GM19240 (cell line): ENCODE results near the gene CTNNA3.

Source experiments
- DNase-seq: peaks from one replicate; pipeline ENCODE4 v3.0.0; 2011; ENCODE audit warnings: low spot score; ENCODE audit not compliant: insufficient read length

The CTNNA3 gene

GRCh38 chr10:66673071-66673470, 1022.9 kb downstream of the CTNNA3 start:
- no peak for DNase-seq

- no peak for DNase-seq
These were observed 1024.4 kb downstream of the CTNNA3 start for GRCh38 chr10:66671562-66671961.

GRCh38 chr10:66671064-66671463, 1024.9 kb downstream of the CTNNA3 start:
- no peak for DNase-seq

- no peak for DNase-seq
These were observed 1039.5 kb downstream of the CTNNA3 start for GRCh38 chr10:66656499-66656898.

GRCh38 chr10:66654861-66655260, 1041.1 kb downstream of the CTNNA3 start:
- no peak for DNase-seq

GRCh38 chr10:66651308-66652082, 1044.5 kb downstream of the CTNNA3 start:
- no peak for DNase-seq

GRCh38 chr10:66649626-66650025, 1046.4 kb downstream of the CTNNA3 start:
- no peak for DNase-seq

GRCh38 chr10:66642217-66642616, 1053.8 kb downstream of the CTNNA3 start:
- DNase-seq, result no peak

GRCh38 chr10:66639371-66639770, 1056.6 kb downstream of the CTNNA3 start:
- DNase-seq, result no peak

- no peak for DNase-seq
These were observed 1058.5 kb downstream of the CTNNA3 start for GRCh38 chr10:66637273-66638036.

- no peak for DNase-seq
These were observed 1066.0 kb downstream of the CTNNA3 start for GRCh38 chr10:66629996-66630395.

- DNase-seq, result no peak
These were observed 1068.8 kb downstream of the CTNNA3 start for GRCh38 chr10:66627156-66627555.

- no peak for DNase-seq
These were observed 1070.0 kb downstream of the CTNNA3 start for GRCh38 chr10:66625709-66626590.

GRCh38 chr10:66622050-66622449, 1073.9 kb downstream of the CTNNA3 start:
- DNase-seq, result no peak

GRCh38 chr10:66604195-66604594, 1091.8 kb downstream of the CTNNA3 start:
- DNase-seq, result no peak

GRCh38 chr10:66591865-66592264, 1104.1 kb downstream of the CTNNA3 start:
- no peak for DNase-seq

- no peak for DNase-seq
These were observed 1108.3 kb downstream of the CTNNA3 start for GRCh38 chr10:66587680-66588050.

- DNase-seq, result no peak
These were observed 1108.9 kb downstream of the CTNNA3 start for GRCh38 chr10:66586897-66587679.

- DNase-seq, result no peak
These were observed 1109.9 kb downstream of the CTNNA3 start for GRCh38 chr10:66586073-66586472.

- no peak for DNase-seq
These were observed 1120.6 kb downstream of the CTNNA3 start for GRCh38 chr10:66575251-66575855.

GRCh38 chr10:66572700-66573099, 1123.3 kb downstream of the CTNNA3 start:
- no peak for DNase-seq
